ENCODE measurements around the gene THUMPD3.

THUMPD3 gene

DNA sequence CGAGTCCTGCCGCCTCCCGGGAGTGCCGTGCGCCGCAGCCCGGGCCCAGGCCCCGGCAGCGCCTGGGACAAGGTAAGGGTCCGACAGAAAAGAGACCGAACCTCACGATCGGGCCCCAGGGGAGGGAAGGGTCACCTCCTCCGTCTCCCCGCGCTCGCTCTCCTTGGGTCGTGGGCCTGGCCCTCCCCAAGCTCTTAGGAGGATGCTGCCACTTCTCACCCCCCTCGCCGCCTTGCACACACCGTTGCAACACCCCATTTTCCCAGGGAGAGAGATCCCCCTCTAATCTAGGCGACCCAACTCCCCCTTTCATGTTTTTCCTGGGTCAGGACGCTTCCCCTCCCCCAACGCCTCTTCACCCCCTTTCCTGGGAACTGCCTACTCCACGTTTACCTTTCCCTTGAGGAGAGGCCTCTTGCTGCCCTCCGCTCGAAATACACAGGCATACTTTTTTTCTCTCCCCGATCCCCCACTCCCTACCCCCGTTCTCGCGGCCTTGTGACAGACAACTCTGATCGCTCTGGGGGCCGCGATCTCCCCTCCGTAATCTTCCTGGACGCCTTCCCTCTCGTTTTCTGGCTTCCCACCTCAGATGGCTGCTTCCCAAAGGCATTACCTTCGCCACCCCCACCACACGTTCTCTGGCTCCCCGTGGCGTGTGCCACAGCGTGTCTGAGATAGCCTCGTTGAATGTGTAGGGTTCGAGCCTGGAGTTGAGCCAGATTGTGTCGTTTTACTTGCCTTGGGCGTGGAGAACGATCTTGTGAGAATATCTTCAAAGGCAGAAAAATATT lies 35.2 kb downstream of the THUMPD3 start:
- Histone ChIP-seq H3K36me3 (ENCODE audit: insufficient read depth, low read length) (peaks cover 23% of the 10 kb centered on the region), H3K27ac (peak overlapping the region; percentile 94), H3K4me3 (peak overlapping the region; percentile 88), H3K9me3 (ENCODE audit: low read depth, low read length) (no peaks in the 10 kb centered on the region), H3K9ac (ENCODE audit: insufficient read length) (peak overlapping the region; percentile 93)
- no peak for DNase-seq (ENCODE audit: low read depth, low spot score)
- TF ChIP-seq EZH2 (IDR thresholded peaks at IDR 0.05) (no peak), POLR2AphosphoS5 (IDR thresholded peaks at IDR 0.05; ENCODE audit: borderline replicate concordance, low read depth, low read length) (no peak), FOXP2 (optimal IDR thresholded peaks at IDR 0.05; ENCODE audit: control extremely low read depth, extremely low read length, insufficient read depth) (no peak)

DNA sequence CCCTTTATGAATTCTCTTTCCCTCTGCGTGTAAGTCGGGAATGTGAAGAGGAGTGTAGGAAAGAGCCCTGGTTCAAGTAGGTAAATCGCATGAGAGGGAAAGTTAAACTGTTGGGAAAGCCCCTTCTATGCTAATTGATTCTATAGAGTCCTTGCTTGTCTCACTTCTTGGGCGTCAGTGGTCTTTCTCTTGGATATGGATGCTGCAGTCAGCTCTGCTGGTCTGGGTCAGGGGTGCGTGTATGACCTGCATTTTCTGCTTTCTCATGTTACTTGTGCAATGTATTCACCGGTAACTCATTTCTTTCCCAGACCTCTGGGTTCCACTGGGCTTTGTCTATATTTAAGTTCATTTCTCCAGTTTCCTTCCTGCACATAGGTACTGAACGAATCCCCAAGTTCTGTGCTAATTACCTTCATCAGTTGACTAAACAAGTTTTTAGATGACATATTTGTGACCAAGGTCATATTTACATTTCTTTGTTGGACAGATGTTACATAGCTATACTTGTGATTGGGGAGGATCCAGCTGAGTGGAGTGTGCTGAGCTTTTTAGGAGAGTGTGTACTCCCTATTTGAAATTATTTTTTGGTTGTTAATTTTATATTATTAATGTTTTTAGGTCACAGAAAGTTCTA lies 36.0 kb downstream of the THUMPD3 start:
- TF ChIP-seq FOXP2 (optimal IDR thresholded peaks at IDR 0.05; ENCODE audit: control extremely low read depth, extremely low read length, insufficient read depth) (no peak), EZH2 (IDR thresholded peaks at IDR 0.05) (no peak), POLR2AphosphoS5 (IDR thresholded peaks at IDR 0.05; ENCODE audit: borderline replicate concordance, low read depth, low read length) (no peak)
- no peak for DNase-seq (ENCODE audit: low read depth, low spot score)
- H3K27ac ChIP-seq, result peak overlapping the region; percentile 94
- peak overlapping the region; percentile 88 for H3K4me3 ChIP-seq
- no peaks in the 10 kb centered on the region for H3K9me3 ChIP-seq (ENCODE audit: low read depth, low read length)
- peaks cover 15% of the 10 kb centered on the region for H3K36me3 ChIP-seq (ENCODE audit: insufficient read depth, low read length)
- H3K9ac ChIP-seq (ENCODE audit: insufficient read length), result peak overlapping the region; percentile 93

- H3K36me3 ChIP-seq (ENCODE audit: insufficient read depth, low read length), result peaks cover 10% of the 10 kb centered on the region
- TF ChIP-seq EZH2 (IDR thresholded peaks at IDR 0.05), result no peak
- peak overlapping the region; percentile 88 for H3K4me3 ChIP-seq
- DNase-seq (ENCODE audit: low read depth, low spot score), result no peak
- H3K27ac ChIP-seq, result peak overlapping the region; percentile 94; the same call in 1 of the 2 replicates
- H3K9me3 ChIP-seq (ENCODE audit: low read depth, low read length), result no peaks in the 10 kb centered on the region
- H3K9ac ChIP-seq (ENCODE audit: insufficient read length), result peak overlapping the region; percentile 93
Observed at GRCh38 chr3:9399337-9399703, 36.5 kb downstream of the THUMPD3 start.

DNA sequence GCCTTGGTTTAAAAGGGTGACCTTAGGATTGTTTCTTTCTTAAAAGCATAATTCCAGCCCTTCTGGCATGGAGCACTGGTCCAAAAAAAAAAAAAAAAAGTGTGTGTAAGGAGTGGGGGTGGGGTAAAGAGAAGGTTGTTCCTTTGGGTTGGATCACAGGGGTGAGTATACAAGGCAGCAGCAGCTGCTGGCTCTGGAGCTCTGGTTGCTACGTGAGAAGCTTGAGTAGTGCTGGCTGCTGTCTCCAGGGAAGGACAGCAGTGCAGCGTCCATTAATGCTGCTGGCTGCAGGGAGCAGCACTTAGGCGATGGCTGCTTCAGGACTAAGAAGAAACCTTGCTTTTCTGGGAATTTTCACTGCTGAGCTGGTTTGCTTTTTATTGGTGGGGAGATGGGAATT lies 36.9 kb downstream of the THUMPD3 start:
- Histone ChIP-seq H3K4me3 (peak overlapping the region; percentile 88), H3K9ac (ENCODE audit: insufficient read length) (peak overlapping the region; percentile 93), H3K9me3 (ENCODE audit: low read depth, low read length) (no peaks in the 10 kb centered on the region), H3K36me3 (ENCODE audit: insufficient read depth, low read length) (peaks cover 6% of the 10 kb centered on the region), H3K27ac (no peak overlapping the region)
- no peak for DNase-seq (ENCODE audit: low read depth, low spot score)
- no peak for TF ChIP-seq FOXP2 (optimal IDR thresholded peaks at IDR 0.05; ENCODE audit: control extremely low read depth, extremely low read length, insufficient read depth)
- TF ChIP-seq EZH2 (IDR thresholded peaks at IDR 0.05), result no peak
- no peak for TF ChIP-seq POLR2AphosphoS5 (IDR thresholded peaks at IDR 0.05; ENCODE audit: borderline replicate concordance, low read depth, low read length)

DNA sequence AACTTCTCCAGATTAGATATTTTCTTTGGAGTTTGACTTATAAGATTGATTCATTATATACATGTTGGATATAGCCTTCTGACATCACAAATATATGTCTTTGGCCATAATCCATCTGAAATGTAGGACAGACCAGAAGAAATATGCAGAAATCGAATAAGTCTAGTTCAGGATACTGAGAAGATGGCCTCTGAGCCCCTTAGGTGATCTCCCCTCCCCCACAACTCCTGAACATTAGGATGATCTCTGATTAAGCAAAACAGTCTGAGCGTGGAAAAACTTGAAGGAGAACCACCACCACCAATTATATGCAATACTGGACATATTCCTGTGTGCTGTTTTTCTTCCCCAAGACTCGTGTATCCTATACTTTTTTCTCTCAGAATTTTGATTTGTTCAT lies 37.8 kb downstream of the THUMPD3 start:
- TF ChIP-seq EZH2 (IDR thresholded peaks at IDR 0.05), result no peak
- TF ChIP-seq FOXP2 (optimal IDR thresholded peaks at IDR 0.05; ENCODE audit: control extremely low read depth, extremely low read length, insufficient read depth), result no peak
- H3K9me3 ChIP-seq (ENCODE audit: low read depth, low read length), result no peaks in the 10 kb centered on the region
- no peak overlapping the region for H3K27ac ChIP-seq
- no peaks in the 10 kb centered on the region for H3K36me3 ChIP-seq (ENCODE audit: insufficient read depth, low read length)
- DNase-seq (ENCODE audit: low read depth, low spot score), result no peak
- H3K4me3 ChIP-seq, result peak overlapping the region; percentile 88
- peak overlapping the region; percentile 53 for H3K9ac ChIP-seq (ENCODE audit: insufficient read length)

DNA sequence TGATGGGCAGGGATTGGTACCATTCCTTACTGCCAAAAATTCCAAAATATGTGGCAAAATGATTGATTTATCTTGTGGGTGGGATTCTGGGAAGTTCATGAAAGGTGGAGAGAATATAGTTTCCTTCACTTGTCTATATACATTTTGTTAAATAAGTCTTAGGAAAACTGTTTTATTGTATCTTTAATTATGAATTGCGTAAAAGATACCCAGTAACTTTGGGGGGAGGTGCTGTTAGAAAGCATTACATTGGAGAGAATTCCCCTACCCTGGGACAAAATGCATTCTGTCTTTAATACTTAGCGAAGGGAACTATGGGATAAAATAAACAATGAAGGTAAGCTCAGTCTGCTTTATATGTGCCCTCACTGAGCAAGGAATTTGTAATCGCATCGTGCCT lies 39.1 kb downstream of the THUMPD3 start:
- TF ChIP-seq EZH2 (IDR thresholded peaks at IDR 0.05), result no peak
- no peak for TF ChIP-seq POLR2AphosphoS5 (IDR thresholded peaks at IDR 0.05; ENCODE audit: borderline replicate concordance, low read depth, low read length)
- Histone ChIP-seq H3K27ac (no peak overlapping the region), H3K9ac (ENCODE audit: insufficient read length) (no peak overlapping the region), H3K4me3 (peak overlapping the region; percentile 88; the same call in 1 of the 2 replicates), H3K9me3 (ENCODE audit: low read depth, low read length) (no peaks in the 10 kb centered on the region), H3K36me3 (ENCODE audit: insufficient read depth, low read length) (no peaks in the 10 kb centered on the region)
- no peak for DNase-seq (ENCODE audit: low read depth, low spot score)

DNA sequence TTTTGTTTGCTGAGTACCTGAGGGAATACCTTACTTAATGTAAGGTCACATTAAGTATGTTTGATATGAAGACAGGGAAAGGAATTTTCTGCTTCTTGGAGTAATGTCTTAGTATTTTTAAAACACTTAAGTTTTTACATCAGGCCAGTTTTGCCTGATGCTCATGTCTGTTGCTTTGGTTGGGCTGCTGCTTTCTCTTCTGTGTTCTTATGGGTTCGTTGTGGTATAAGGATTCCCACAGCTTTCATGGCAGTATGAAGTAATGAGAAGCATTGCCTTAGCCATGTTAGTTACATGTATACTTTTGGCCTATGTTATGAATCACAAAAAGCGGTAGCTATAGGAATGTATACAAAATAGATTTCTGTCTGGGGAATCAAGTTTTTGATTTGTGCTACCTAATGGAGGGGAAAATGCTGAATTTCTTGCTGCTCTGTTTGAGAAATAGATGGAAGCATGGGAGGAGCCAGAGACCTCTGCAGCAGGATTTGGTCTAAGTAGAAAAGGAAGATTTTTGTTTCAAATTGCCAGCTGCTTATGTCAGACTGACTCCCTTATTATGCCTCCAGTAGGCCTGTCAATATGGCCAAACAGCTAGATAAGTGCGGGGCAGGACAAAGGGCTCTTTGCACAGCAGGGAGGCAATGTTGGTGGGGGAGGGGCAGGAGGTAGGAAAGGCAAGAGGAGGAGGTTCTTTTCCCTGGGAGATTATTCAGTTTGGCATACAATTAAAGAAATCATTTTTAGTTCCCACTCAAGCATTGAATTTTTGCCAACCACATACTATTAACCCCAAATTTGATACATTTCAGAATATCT lies 39.8 kb downstream of the THUMPD3 start:
- H3K9me3 ChIP-seq (ENCODE audit: low read depth, low read length), result no peaks in the 10 kb centered on the region
- no peak overlapping the region for H3K27ac ChIP-seq
- DNase-seq (ENCODE audit: low read depth, low spot score), result no peak
- no peak overlapping the region for H3K9ac ChIP-seq (ENCODE audit: insufficient read length)
- TF ChIP-seq FOXP2 (optimal IDR thresholded peaks at IDR 0.05; ENCODE audit: control extremely low read depth, extremely low read length, insufficient read depth), result no peak
- no peak for TF ChIP-seq POLR2AphosphoS5 (IDR thresholded peaks at IDR 0.05; ENCODE audit: borderline replicate concordance, low read depth, low read length)
- peak overlapping the region; percentile 88 for H3K4me3 ChIP-seq
- no peaks in the 10 kb centered on the region; the same call in 1 of the 2 replicates for H3K36me3 ChIP-seq (ENCODE audit: insufficient read depth, low read length)

DNA sequence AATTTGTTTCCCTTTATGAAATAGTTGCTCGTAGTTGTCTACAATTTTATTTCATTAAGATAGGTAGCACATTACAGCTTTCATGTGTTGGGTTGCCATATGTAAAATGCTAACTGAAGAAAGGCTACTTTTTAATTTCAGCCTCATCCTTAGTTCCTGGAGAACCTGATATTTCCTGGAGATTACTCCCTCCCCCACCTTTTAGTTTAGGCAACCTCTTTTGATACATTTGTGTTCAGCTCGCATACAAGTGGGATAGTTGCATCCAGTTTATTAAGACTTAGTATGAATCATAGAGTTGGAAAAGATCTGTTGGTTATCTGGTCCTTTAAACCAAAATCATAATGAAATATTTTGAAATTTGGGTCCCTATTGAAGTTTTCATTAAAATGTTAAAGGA lies 40.6 kb downstream of the THUMPD3 start:
- TF ChIP-seq POLR2AphosphoS5 (IDR thresholded peaks at IDR 0.05; ENCODE audit: borderline replicate concordance, low read depth, low read length) (no peak), EZH2 (IDR thresholded peaks at IDR 0.05) (no peak), FOXP2 (optimal IDR thresholded peaks at IDR 0.05; ENCODE audit: control extremely low read depth, extremely low read length, insufficient read depth) (no peak)
- Histone ChIP-seq H3K9ac (ENCODE audit: insufficient read length) (no peak overlapping the region), H3K36me3 (ENCODE audit: insufficient read depth, low read length) (no peaks in the 10 kb centered on the region; the same call in 1 of the 2 replicates), H3K9me3 (ENCODE audit: low read depth, low read length) (no peaks in the 10 kb centered on the region), H3K4me3 (no peak overlapping the region), H3K27ac (no peak overlapping the region)
- DNase-seq (ENCODE audit: low read depth, low spot score), result no peak
